ENCODE data around the gene GRIN2A. TPM values are rescaled to one million over a fixed set of nuclear protein-coding genes. Genes with fewer than 3 reads are reported as not detected.

GRIN2A gene
- total and polyA plus RNA-seq, 2 donors (not counting 3 experiments of a cell fraction or from before 2014, with no cell fraction given): not detected

- no TSS peak for BruUV-seq (replicated peaks)
Measured at GRCh38 chr16:10031473-10031872, 150.8 kb downstream of the GRIN2A start.

More at GRCh38 chr16:10031473-10031872, 150.8 kb downstream of the GRIN2A start:
- H3K36me3 ChIP-seq (ENCODE audit: control insufficient read depth in 2 of 2, extremely low read depth in 1 of 2, insufficient read depth in 2 of 2, low read length in 2 of 2): no peaks in the 10 kb centered on the region
- intact Hi-C loops (cut with micrococcal nuclease): no loop called here
- no peak overlapping the region for H2AFZ ChIP-seq (ENCODE audit: low read depth, low read length)
- no peak overlapping the region for H3K4me3 ChIP-seq (replicated peaks in 1 of 3; ENCODE audit: insufficient read depth in 1 of 3, low read depth in 1 of 3, low read length in 3 of 3)
- POLR2A ChIA-PET: no interaction called here
- FAIRE-seq: no peak
- no peaks in the 10 kb centered on the region for H3K79me2 ChIP-seq (ENCODE audit: control insufficient read depth, insufficient read depth, low read length)
- H3K9ac ChIP-seq (replicated peaks; ENCODE audit: extremely low read depth, insufficient read depth, low read length): no peak overlapping the region
- dilution Hi-C loops (cut with MboI; ENCODE audit: extremely low pct_ligation_motif_present, low sequenced_read_pairs): no loop called here
- H3K9me1 ChIP-seq (replicated peaks; ENCODE audit: control insufficient read depth, extremely low read depth, insufficient read depth, low read length): no peaks in the 10 kb centered on the region
- no peak overlapping the region for H3K27ac ChIP-seq (ENCODE audit: insufficient read depth, low read depth, low read length)
- no peaks in the 10 kb centered on the region for H3K27me3 ChIP-seq (ENCODE audit: control insufficient read depth in 2 of 2, insufficient read depth in 2 of 2, low read length in 2 of 2)
- DNase-seq (ENCODE audit: low read depth, low spot score): no peak
- TF ChIP-seq POLR2A (IDR thresholded peaks at IDR 0.05; ENCODE audit: low read depth, low read length) (no peak), POLR2AphosphoS5 (IDR thresholded peaks at IDR 0.05; ENCODE audit: insufficient read depth, low read depth, low read length) (no peak), JUN (IDR thresholded peaks at IDR 0.05; ENCODE audit: borderline replicate concordance, insufficient read depth, insufficient read length, low read depth) (no peak), EZH2 (IDR thresholded peaks at IDR 0.05; ENCODE audit: borderline replicate concordance, low read depth, low read length, severe bottlenecking) (no peak), MYC (IDR thresholded peaks at IDR 0.05; ENCODE audit: low read depth, low read length) (no peak), FOS (IDR thresholded peaks at IDR 0.05; ENCODE audit: borderline replicate concordance, insufficient read depth, low read length) (no peak), GATA2 (IDR thresholded peaks at IDR 0.05; ENCODE audit: insufficient read depth, insufficient read length, low read depth, low read length) (no peak)
- TF ChIP-seq, protein P1, sequence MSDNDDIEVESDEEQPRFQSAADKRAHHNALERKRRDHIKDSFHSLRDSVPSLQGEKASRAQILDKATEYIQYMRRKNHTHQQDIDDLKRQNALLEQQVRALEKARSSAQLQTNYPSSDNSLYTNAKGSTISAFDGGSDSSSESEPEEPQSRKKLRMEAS (IDR thresholded peaks at IDR 0.05; ENCODE audit: insufficient read depth, insufficient read length): no peak
- TF ChIP-seq, protein P2, sequence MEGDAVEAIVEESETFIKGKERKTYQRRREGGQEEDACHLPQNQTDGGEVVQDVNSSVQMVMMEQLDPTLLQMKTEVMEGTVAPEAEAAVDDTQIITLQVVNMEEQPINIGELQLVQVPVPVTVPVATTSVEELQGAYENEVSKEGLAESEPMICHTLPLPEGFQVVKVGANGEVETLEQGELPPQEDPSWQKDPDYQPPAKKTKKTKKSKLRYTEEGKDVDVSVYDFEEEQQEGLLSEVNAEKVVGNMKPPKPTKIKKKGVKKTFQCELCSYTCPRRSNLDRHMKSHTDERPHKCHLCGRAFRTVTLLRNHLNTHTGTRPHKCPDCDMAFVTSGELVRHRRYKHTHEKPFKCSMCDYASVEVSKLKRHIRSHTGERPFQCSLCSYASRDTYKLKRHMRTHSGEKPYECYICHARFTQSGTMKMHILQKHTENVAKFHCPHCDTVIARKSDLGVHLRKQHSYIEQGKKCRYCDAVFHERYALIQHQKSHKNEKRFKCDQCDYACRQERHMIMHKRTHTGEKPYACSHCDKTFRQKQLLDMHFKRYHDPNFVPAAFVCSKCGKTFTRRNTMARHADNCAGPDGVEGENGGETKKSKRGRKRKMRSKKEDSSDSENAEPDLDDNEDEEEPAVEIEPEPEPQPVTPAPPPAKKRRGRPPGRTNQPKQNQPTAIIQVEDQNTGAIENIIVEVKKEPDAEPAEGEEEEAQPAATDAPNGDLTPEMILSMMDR (IDR thresholded peaks at IDR 0.05; ENCODE audit: extremely low read depth in 1 of 2, insufficient read depth in 1 of 2, low read depth in 1 of 2, low read length in 2 of 2): no peak
- H3K9me3 ChIP-seq (replicated peaks; ENCODE audit: control insufficient read depth, insufficient read depth, low read length): no peaks in the 10 kb centered on the region
- no peaks in the 10 kb centered on the region for H4K20me1 ChIP-seq (replicated peaks; ENCODE audit: control insufficient read depth, extremely low read depth, insufficient read depth, low read length)
- H3K4me2 ChIP-seq (ENCODE audit: insufficient read depth, low read length): no peak overlapping the region
- no peaks in the 10 kb centered on the region for H3K4me1 ChIP-seq (ENCODE audit: control insufficient read depth, extremely low read depth, insufficient read depth, low read length)
- CTCF ChIA-PET: no interaction called here
